Glutamatergic neuron (in vitro differentiated cells): Measurements from ENCODE around the gene YJU2. TPM values are rescaled to one million over a fixed set of nuclear protein-coding genes. Genes with fewer than 3 reads are reported as not detected.

ENCODE experiments used
- DNase-seq: peaks from one replicate; pipeline ENCODE4 v3.0.0; 2022
- H3K27ac Mint-ChIP-seq: one replicate; pipeline ENCODE4 v1.8.0; 2020; ENCODE audit warnings: mild to moderate bottlenecking, mixed read lengths, inconsistent platforms; ENCODE audit not compliant: unreplicated experiment
- H3K27me3 Mint-ChIP-seq: one replicate; pipeline ENCODE4 v1.8.0; 2020; ENCODE audit warnings: mild to moderate bottlenecking, moderate library complexity, mixed read lengths, inconsistent platforms; ENCODE audit not compliant: unreplicated experiment
- H3K36me3 Mint-ChIP-seq: one replicate; pipeline ENCODE4 v1.8.0; 2020; ENCODE audit warnings: mild to moderate bottlenecking, mixed read lengths, inconsistent platforms; ENCODE audit not compliant: unreplicated experiment
- H3K4me1 Mint-ChIP-seq: one replicate; pipeline ENCODE4 v1.8.0; 2020; ENCODE audit warnings: mild to moderate bottlenecking, low read depth, mixed read lengths, inconsistent platforms; ENCODE audit not compliant: unreplicated experiment
- H3K4me3 Mint-ChIP-seq: one replicate; pipeline ENCODE4 v1.8.0; 2020; ENCODE audit warnings: mild to moderate bottlenecking, mixed read lengths, inconsistent platforms; ENCODE audit not compliant: unreplicated experiment
- H3K9me3 Mint-ChIP-seq: one replicate; pipeline ENCODE4 v1.8.0; 2020; ENCODE audit warnings: mild to moderate bottlenecking, moderate library complexity, mixed read lengths, inconsistent platforms; ENCODE audit not compliant: unreplicated experiment
- CTCF ChIP-seq: fragments of 200-600 bp; sonication (generic); IDR thresholded peaks from one replicate; pipeline ENCODE4 v1.5.0; 2021; ENCODE audit not compliant: partially characterized antibody, unreplicated experiment
- total RNA-seq: library from RNA; stranded (reverse); fragmentation: NEBNext Ultra II Directional; extraction: Animal tissue kit (Norgen Biotek cat#: 25700); gene quantifications from one replicate; pipeline ENCODE4 v1.2.1, GENCODE V29; 2021; ENCODE audit not compliant: unreplicated experiment

The YJU2 gene
- total RNA-seq, 1 donor from 2014 or later = 18.7 TPM

DNA sequence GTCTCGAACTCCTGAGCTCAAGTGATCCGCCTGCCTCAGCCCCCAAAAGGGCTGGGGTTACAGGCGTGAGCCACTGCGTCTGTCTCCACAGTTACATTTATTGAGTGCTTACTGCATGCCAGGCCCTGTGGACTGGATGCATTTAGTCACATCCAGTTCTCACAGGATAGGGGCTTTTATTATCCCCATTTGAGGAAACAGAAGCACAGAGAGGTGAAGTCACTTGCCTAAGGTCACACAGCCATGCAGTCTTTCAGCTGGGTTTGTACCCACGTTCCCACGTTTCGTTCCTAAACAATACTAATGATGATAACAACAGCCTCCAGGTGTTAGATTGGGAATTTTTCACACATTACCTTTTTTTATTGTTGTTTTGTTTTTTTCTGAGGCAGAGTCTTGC lies 26.7 kb upstream of the YJU2 start:
- Mint-ChIP-seq H3K4me3 (no peak overlapping the region), H3K27me3 (no peaks in the 10 kb centered on the region), H3K36me3 (no peaks in the 10 kb centered on the region), H3K9me3 (peaks cover 7% of the 10 kb centered on the region), H3K27ac (no peak overlapping the region), H3K4me1 (peaks cover 3% of the 10 kb centered on the region)
- TF ChIP-seq CTCF = no peak
- no peak for DNase-seq

- H3K36me3 Mint-ChIP-seq = no peaks in the 10 kb centered on the region
- no peak for TF ChIP-seq CTCF
- no peak overlapping the region for H3K4me3 Mint-ChIP-seq
- no peaks in the 10 kb centered on the region for H3K9me3 Mint-ChIP-seq
- peak overlapping the region; percentile 52 for H3K27ac Mint-ChIP-seq
- DNase-seq = peak; percentile 59
- H3K27me3 Mint-ChIP-seq = peaks cover 2% of the 10 kb centered on the region
- H3K4me1 Mint-ChIP-seq = peaks cover 3% of the 10 kb centered on the region
These were observed 22.4 kb upstream of the YJU2 start for GRCh38 chr19:4224470-4224869.

- peaks cover 3% of the 10 kb centered on the region for H3K4me1 Mint-ChIP-seq
- H3K27me3 Mint-ChIP-seq = peaks cover 2% of the 10 kb centered on the region
- TF ChIP-seq CTCF = no peak
- no peak overlapping the region for H3K4me3 Mint-ChIP-seq
- H3K36me3 Mint-ChIP-seq = no peaks in the 10 kb centered on the region
- no peak overlapping the region for H3K27ac Mint-ChIP-seq
- H3K9me3 Mint-ChIP-seq = no peaks in the 10 kb centered on the region
- no peak for DNase-seq
These were observed 21.0 kb upstream of the YJU2 start for GRCh38 chr19:4225885-4226284.

DNA sequence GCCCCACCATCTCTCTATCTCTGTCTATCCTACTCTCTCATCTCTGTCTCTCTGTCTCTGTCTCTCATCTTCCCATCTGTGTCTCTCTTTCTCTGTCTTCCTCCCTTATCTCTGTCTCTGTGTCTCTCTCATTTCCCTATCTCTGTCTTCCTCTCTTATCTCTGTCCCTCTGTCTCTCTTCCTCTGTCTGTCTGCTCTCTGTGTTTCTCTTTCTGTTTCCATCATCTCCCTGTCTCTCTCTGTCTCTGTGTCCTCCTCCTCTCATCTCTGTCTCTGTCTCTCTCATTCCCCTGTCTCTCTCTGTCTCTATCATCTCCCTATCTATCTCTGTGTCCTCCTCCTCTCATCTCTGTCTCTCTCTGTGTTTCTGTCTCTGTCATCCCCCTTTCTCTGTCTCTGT lies 19.1 kb upstream of the YJU2 start:
- peaks cover 3% of the 10 kb centered on the region for H3K4me1 Mint-ChIP-seq
- no peak for DNase-seq
- H3K4me3 Mint-ChIP-seq = no peak overlapping the region
- H3K27me3 Mint-ChIP-seq = peaks cover 2% of the 10 kb centered on the region
- H3K9me3 Mint-ChIP-seq = peaks cover 1% of the 10 kb centered on the region
- TF ChIP-seq CTCF = no peak
- H3K27ac Mint-ChIP-seq = no peak overlapping the region
- no peaks in the 10 kb centered on the region for H3K36me3 Mint-ChIP-seq

DNA sequence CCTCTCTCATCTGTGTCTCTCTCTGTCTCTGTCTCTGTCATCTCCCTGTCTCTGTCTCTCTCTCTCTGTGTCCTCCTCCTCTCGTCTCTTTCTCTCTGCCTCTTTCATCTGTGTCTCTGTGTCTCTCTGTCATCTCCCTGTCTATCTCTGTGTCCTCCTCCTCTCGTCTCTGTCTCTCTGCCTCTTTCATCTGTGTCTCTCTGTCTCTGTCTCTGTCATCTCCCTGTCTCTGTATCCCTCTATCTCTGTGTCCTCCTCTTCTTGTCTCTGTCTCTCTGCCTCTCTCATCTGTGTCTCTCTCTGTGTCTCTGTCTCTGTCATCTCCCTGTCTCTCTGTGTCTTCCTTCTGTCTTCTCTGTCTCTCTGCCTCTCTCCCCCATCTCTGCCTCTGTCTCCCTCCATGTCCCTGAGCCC lies 18.1 kb upstream of the YJU2 start:
- no peak for DNase-seq
- no peak overlapping the region for H3K4me3 Mint-ChIP-seq
- no peak overlapping the region for H3K27ac Mint-ChIP-seq
- TF ChIP-seq CTCF = no peak
- no peaks in the 10 kb centered on the region for H3K36me3 Mint-ChIP-seq
- peaks cover 3% of the 10 kb centered on the region for H3K4me1 Mint-ChIP-seq
- peaks cover 1% of the 10 kb centered on the region for H3K9me3 Mint-ChIP-seq
- peaks cover 4% of the 10 kb centered on the region for H3K27me3 Mint-ChIP-seq
